Measurements from ENCODE around the gene UGGT2. TPM values are rescaled to one million over a fixed set of nuclear protein-coding genes. Genes with fewer than 3 reads are reported as not detected.

The UGGT2 gene
- total RNA-seq, 4 donors from 2014 or later = 20.5 to 48.6 (median 30.6) TPM

- intact Hi-C loops (cut with DNase I) = no loop called here
- DNase-seq (ENCODE audit: extremely low spot score) = no peak
- Histone ChIP-seq H3K27ac (replicated peaks in 1 of 4) (no peak overlapping the region), H3K4me3 (no peak overlapping the region), H3K27me3 (no peaks in the 10 kb centered on the region), H3K36me3 (peaks cover 0 to 14% (median 2%) of the 10 kb centered on the region in 4 donors), H3K4me1 (peaks cover 0 to 8% (median 2%) of the 10 kb centered on the region in 4 donors), H3K9me3 (peaks cover 0 to 5% (median 0%) of the 10 kb centered on the region in 4 donors)
- 80% methylated on average over 1 of the region's 1 CpG for WGBS
- TF ChIP-seq POLR2AphosphoS5 (IDR thresholded peaks at IDR 0.05) = no peak
- TF ChIP-seq EP300 (IDR thresholded peaks at IDR 0.05) = no peak
- no peak for TF ChIP-seq POLR2A (IDR thresholded peaks at IDR 0.05; ENCODE audit: low read depth)
- TF ChIP-seq CTCF (IDR thresholded peaks at IDR 0.05) = no peak
These were observed 252.8 kb downstream of the UGGT2 start for GRCh38 chr13:95800436-95800835.

GRCh38 chr13:95797016-95797415 is 256.2 kb downstream of the UGGT2 start:
- Histone ChIP-seq H3K36me3 (peaks cover 0 to 42% (median 21%) of the 10 kb centered on the region in 4 donors), H3K4me1 (peaks cover 0 to 8% (median 2%) of the 10 kb centered on the region in 4 donors), H3K27ac (replicated peaks in 1 of 4) (no peak overlapping the region), H3K4me3 (no peak overlapping the region), H3K9me3 (no peaks in the 10 kb centered on the region), H3K27me3 (no peaks in the 10 kb centered on the region)
- 95% methylated on average over 2 of the region's 2 CpGs for WGBS
- TF ChIP-seq POLR2AphosphoS5 (IDR thresholded peaks at IDR 0.05) = no peak
- no peak for TF ChIP-seq CTCF (IDR thresholded peaks at IDR 0.05)
- no peak for TF ChIP-seq EP300 (IDR thresholded peaks at IDR 0.05)
- no peak for TF ChIP-seq POLR2A (IDR thresholded peaks at IDR 0.05; ENCODE audit: low read depth)
- DNase-seq (ENCODE audit: extremely low spot score) = no peak
- intact Hi-C loops (cut with DNase I) = no loop called here

- Histone ChIP-seq H3K27ac (replicated peaks in 1 of 4) (no peak overlapping the region), H3K9me3 (peaks cover 0 to 5% (median 0%) of the 10 kb centered on the region in 4 donors), H3K4me3 (no peak overlapping the region), H3K27me3 (no peaks in the 10 kb centered on the region), H3K36me3 (peaks cover 10 to 72% (median 46%) of the 10 kb centered on the region in 4 donors), H3K4me1 (no peaks in the 10 kb centered on the region)
- intact Hi-C loops (cut with DNase I) = no loop called here
- 82% methylated on average over 3 of the region's 3 CpGs for WGBS
- DNase-seq (ENCODE audit: extremely low spot score) = no peak
- TF ChIP-seq CTCF (IDR thresholded peaks at IDR 0.05) (no peak), EP300 (IDR thresholded peaks at IDR 0.05) (no peak), POLR2A (IDR thresholded peaks at IDR 0.05; ENCODE audit: low read depth) (no peak), POLR2AphosphoS5 (IDR thresholded peaks at IDR 0.05) (no peak)
These were observed 259.4 kb downstream of the UGGT2 start for GRCh38 chr13:95793781-95794180.

GRCh38 chr13:95793018-95793555 is 260.1 kb downstream of the UGGT2 start:
- H3K9me3 ChIP-seq = peaks cover 0 to 5% (median 0%) of the 10 kb centered on the region in 4 donors
- DNase-seq (ENCODE audit: extremely low spot score) = no peak
- intact Hi-C loops (cut with DNase I) = no loop called here
- no peak overlapping the region for H3K4me3 ChIP-seq
- WGBS = 90% methylated on average over 3 of the region's 3 CpGs
- TF ChIP-seq EP300 (IDR thresholded peaks at IDR 0.05) (no peak), CTCF (IDR thresholded peaks at IDR 0.05) (no peak), POLR2AphosphoS5 (IDR thresholded peaks at IDR 0.05) (no peak), POLR2A (IDR thresholded peaks at IDR 0.05; ENCODE audit: low read depth) (no peak)
- peaks cover 10 to 74% (median 51%) of the 10 kb centered on the region in 4 donors for H3K36me3 ChIP-seq
- H3K27ac ChIP-seq (replicated peaks in 1 of 4) = no peak overlapping the region
- no peaks in the 10 kb centered on the region for H3K27me3 ChIP-seq
- H3K4me1 ChIP-seq = no peaks in the 10 kb centered on the region

All from esophagus muscularis mucosa (tissue), 4 donors.